Measurements from ENCODE around the gene SERPINB8.

- TF ChIP-seq, protein P1, sequence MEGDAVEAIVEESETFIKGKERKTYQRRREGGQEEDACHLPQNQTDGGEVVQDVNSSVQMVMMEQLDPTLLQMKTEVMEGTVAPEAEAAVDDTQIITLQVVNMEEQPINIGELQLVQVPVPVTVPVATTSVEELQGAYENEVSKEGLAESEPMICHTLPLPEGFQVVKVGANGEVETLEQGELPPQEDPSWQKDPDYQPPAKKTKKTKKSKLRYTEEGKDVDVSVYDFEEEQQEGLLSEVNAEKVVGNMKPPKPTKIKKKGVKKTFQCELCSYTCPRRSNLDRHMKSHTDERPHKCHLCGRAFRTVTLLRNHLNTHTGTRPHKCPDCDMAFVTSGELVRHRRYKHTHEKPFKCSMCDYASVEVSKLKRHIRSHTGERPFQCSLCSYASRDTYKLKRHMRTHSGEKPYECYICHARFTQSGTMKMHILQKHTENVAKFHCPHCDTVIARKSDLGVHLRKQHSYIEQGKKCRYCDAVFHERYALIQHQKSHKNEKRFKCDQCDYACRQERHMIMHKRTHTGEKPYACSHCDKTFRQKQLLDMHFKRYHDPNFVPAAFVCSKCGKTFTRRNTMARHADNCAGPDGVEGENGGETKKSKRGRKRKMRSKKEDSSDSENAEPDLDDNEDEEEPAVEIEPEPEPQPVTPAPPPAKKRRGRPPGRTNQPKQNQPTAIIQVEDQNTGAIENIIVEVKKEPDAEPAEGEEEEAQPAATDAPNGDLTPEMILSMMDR (optimal IDR thresholded peaks at IDR 0.05 in 1 of 3, IDR thresholded peaks at IDR 0.05 in 1 of 3, conservative IDR thresholded peaks at IDR 0.05 in 1 of 3; ENCODE audit: extremely low read depth in 1 of 3, insufficient read depth in 2 of 3, low read length in 3 of 3): peak; percentile 64 to 90 (median 88)
- TF ChIP-seq EZH2 (IDR thresholded peaks at IDR 0.05; ENCODE audit: low read length): no peak
Measured at GRCh38 chr18:63963615-63964256, 6.1 kb upstream of the SERPINB8 start.
